ENCODE data around the gene FNDC3B. TPM values are rescaled to one million over a fixed set of nuclear protein-coding genes. Genes with fewer than 3 reads are reported as not detected.

Gene FNDC3B
- total and polyA plus RNA-seq, 2 of the 8 experiments (the other 6 are each of a cell fraction or from before 2014, with no cell fraction given) = 14.1 to 44.4 TPM

GRCh38 chr3:172274906-172275305 is 235.5 kb downstream of the FNDC3B start:
- Histone ChIP-seq H2BK120ac (replicated peaks; ENCODE audit: low read depth, low read length) (no peak overlapping the region), H3K56ac (replicated peaks; ENCODE audit: insufficient read length, low read depth, low read length) (no peak overlapping the region), H2AFZ (ENCODE audit: low read length) (no peak overlapping the region), H2BK5ac (ENCODE audit: low read depth, low read length) (no peak overlapping the region), H3K27me3 (replicated peaks in 1 of 4; ENCODE audit: control insufficient read depth in 3 of 4, extremely low read depth in 1 of 4, insufficient read depth in 3 of 4, low read length in 3 of 4) (no peaks in the 10 kb centered on the region), H4K8ac (ENCODE audit: extremely low read depth, insufficient read depth, low read length) (no peak overlapping the region), H3K79me2 (ENCODE audit: control insufficient read depth in 1 of 2, insufficient read depth in 2 of 2, low read length in 2 of 2) (no peaks in the 10 kb centered on the region), H3K23ac (ENCODE audit: insufficient read length) (no peak overlapping the region), H4K5ac (ENCODE audit: insufficient read length, low read depth, low read length) (no peak overlapping the region), H2BK12ac (ENCODE audit: low read depth, low read length) (no peak overlapping the region), H3K4me1 (replicated peaks in 1 of 4; ENCODE audit: control insufficient read depth in 3 of 4, insufficient read depth in 4 of 4, low read length in 3 of 4) (no peaks in the 10 kb centered on the region), H3K23me2 (ENCODE audit: low read depth, low read length) (no peaks in the 10 kb centered on the region), H3K18ac (ENCODE audit: extremely low read depth, low read length) (no peak overlapping the region), H3K9ac (replicated peaks in 1 of 4; ENCODE audit: extremely low read depth in 1 of 4, low read depth in 3 of 4, low read length in 3 of 4) (no peak overlapping the region), H2BK15ac (ENCODE audit: low read length) (no peak overlapping the region), H4K20me1 (replicated peaks in 1 of 2; ENCODE audit: control insufficient read depth in 1 of 2, insufficient read depth in 2 of 2, low read length in 2 of 2) (no peaks in the 10 kb centered on the region), H3K36me3 (ENCODE audit: control insufficient read depth in 2 of 4, insufficient read depth in 4 of 4, low read length in 3 of 4) (peaks cover 0 to 2% (median 0%) of the 10 kb centered on the region in 4 experiments; a peak in 2 of 8 replicates), H2BK20ac (ENCODE audit: low read length) (no peak overlapping the region), H4K91ac (replicated peaks; ENCODE audit: insufficient read length, low read length) (no peak overlapping the region), H3K79me1 (ENCODE audit: low read depth, low read length) (no peaks in the 10 kb centered on the region; the same call in 1 of the 2 replicates), H3K14ac (ENCODE audit: insufficient read length) (no peak overlapping the region), H3K4me2 (ENCODE audit: insufficient read depth in 1 of 2, low read depth in 2 of 2, low read length in 2 of 2) (no peak overlapping the region), H3K27ac (ENCODE audit: low read depth, low read length) (no peak overlapping the region), H2AK5ac (ENCODE audit: low read depth, low read length) (no peak overlapping the region), H3K4me3 (ENCODE audit: extremely low read depth in 1 of 4, insufficient read depth in 2 of 4, low read depth in 3 of 4, low read length in 4 of 4) (no peak overlapping the region), H3K9me3 (ENCODE audit: insufficient read depth in 2 of 2, low read depth in 1 of 2, low read length in 1 of 2) (no peaks in the 10 kb centered on the region), H3K4ac (replicated peaks; ENCODE audit: insufficient read length, low read depth, low read length) (no peak overlapping the region)
- 93% methylated on average over 2 of the region's 2 CpGs; no CpG with 5 or more reads in 1 of the 2 experiments for WGBS, 2 experiments (ENCODE audit: extremely low coverage in 1 of 2, insufficient coverage in 1 of 2, insufficient read length in 1 of 2, insufficient replicate concordance in 2 of 2, low coverage in 1 of 2, low lambda C conversion rate in 2 of 2, missing lambda C conversion rate in 1 of 2)
- no peak for DNase-seq (ENCODE audit: low read depth in 1 of 2, low spot score in 2 of 2)
- CTCF ChIA-PET (ENCODE audit: partially characterized antibody) = interaction anchor here (0.6 to 1.7 kb wide), 4 partner anchors 10 to 237 kb away, joined by 3 to 4 read pairs (median 4); no protein-coding TSS in a partner anchor
- FAIRE-seq = no peak
- POLR2A ChIA-PET (ENCODE audit: partially characterized antibody) = no interaction called here
- no peak for TF ChIP-seq PHF8 (conservative IDR thresholded peaks at IDR 0.05; ENCODE audit: low read depth, low read length)
- no peak for TF ChIP-seq KDM5A (IDR thresholded peaks at IDR 0.05; ENCODE audit: low read length)
- no peak for TF ChIP-seq E2F6 (IDR thresholded peaks at IDR 0.05)
- TF ChIP-seq TAF1 (IDR thresholded peaks at IDR 0.05; ENCODE audit: low read depth, low read length) = no peak
- TF ChIP-seq KDM4A (IDR thresholded peaks at IDR 0.05; ENCODE audit: low read depth, low read length, severe bottlenecking) = no peak
- TF ChIP-seq EGR1 (IDR thresholded peaks at IDR 0.05; ENCODE audit: borderline replicate concordance, low read depth, low read length) = no peak
- no peak for TF ChIP-seq RXRA (IDR thresholded peaks at IDR 0.05; ENCODE audit: insufficient read depth, low read depth, low read length)
- TF ChIP-seq EP300 (IDR thresholded peaks at IDR 0.05; ENCODE audit: borderline replicate concordance in 1 of 2, low read depth in 2 of 2, low read length in 2 of 2) = no peak
- no peak for TF ChIP-seq SP1 (IDR thresholded peaks at IDR 0.05; ENCODE audit: low read depth, low read length)
- no peak for TF ChIP-seq CBX8 (IDR thresholded peaks at IDR 0.05; ENCODE audit: borderline replicate concordance, low read depth, low read length)
- no peak for TF ChIP-seq CTBP2 (IDR thresholded peaks at IDR 0.05; ENCODE audit: borderline replicate concordance, insufficient read depth, insufficient read length, low read length)
- TF ChIP-seq YY1 (IDR thresholded peaks at IDR 0.05; ENCODE audit: low read depth, low read length) = no peak
- TF ChIP-seq HDAC2 (IDR thresholded peaks at IDR 0.05; ENCODE audit: borderline replicate concordance in 1 of 2, low read depth in 2 of 2, low read length in 2 of 2) = no peak
- no peak for TF ChIP-seq CREB1 (IDR thresholded peaks at IDR 0.05)
